Gastrocnemius medialis (tissue), 4 donors: ENCODE results near the gene STX12. TPM values are rescaled to one million over a fixed set of nuclear protein-coding genes. Genes with fewer than 3 reads are reported as not detected.

Source experiments
- ATAC-seq, 2 donors: fragments of 150-250 bp; one replicate each; pipeline ENCODE4 v1.9.1; 2016
- DNase-seq, 2 donors: peaks; one replicate each; pipeline ENCODE4 v3.0.0-alpha.2; 2019
- H3K27ac ChIP-seq, 4 donors: fragments of 200-600 bp; sonication (generic); 1 replicate in 1 of 4; 2 replicates in 3 of 4; pipeline ENCODE4 v1.5.1; 2016 to 2018; ENCODE audit warnings: mild to moderate bottlenecking in 2 of 4, moderate library complexity in 1 of 4
- H3K27me3 ChIP-seq, 3 donors: fragments of 200-600 bp; sonication (generic) in 2 of 3; 1 replicate in 1 of 3; 2 replicates in 2 of 3; pipeline versions ENCODE4 v1.5.1 to v1.6.0; 2016 to 2019; ENCODE audit warnings: mild to moderate bottlenecking in 1 of 3, moderate library complexity in 1 of 3
- H3K36me3 ChIP-seq, 2 donors: fragments of 200-600 bp; sonication (generic) in 1 of 2; one replicate each; pipeline ENCODE4 v1.5.1; 2017 to 2018
- H3K4me1 ChIP-seq, 2 donors: fragments of 200-600 bp; sonication (generic) in 1 of 2; one replicate each; pipeline ENCODE4 v1.5.1; 2016 to 2017; ENCODE audit warnings: mild to moderate bottlenecking in 2 of 2
- H3K4me3 ChIP-seq, 4 donors: fragments of 200-600 bp; sonication (generic) in 3 of 4; 1 replicate in 1 of 4; 2 replicates in 3 of 4; pipeline ENCODE4 v1.5.1; 2016 to 2019; ENCODE audit warnings: mild to moderate bottlenecking in 2 of 4
- H3K9me3 ChIP-seq, 3 donors: fragments of 200-600 bp; sonication (generic) in 2 of 3; 1 replicate in 1 of 3; 2 replicates in 2 of 3; pipeline ENCODE4 v1.5.1; 2016 to 2019
- CTCF ChIP-seq, 5 experiments: fragments of 450-650 bp in 3 of 5; fragments of 200-600 bp in 2 of 5; sonication (generic) in 2 of 5; IDR thresholded peaks in 4 of 5; conservative IDR thresholded peaks in 1 of 5; 1 replicate in 4 of 5; 2 replicates in 1 of 5; pipeline ENCODE4 v1.5.1; 2016 to 2019; ENCODE audit warnings: antibody characterized with exemption in 5 of 5, mild to moderate bottlenecking in 3 of 5, moderate library complexity in 3 of 5
- POLR2A ChIP-seq, 2 donors: fragments of 450-650 bp; IDR thresholded peaks; one replicate each; pipeline ENCODE4 v1.6.1; 2017; ENCODE audit warnings: antibody characterized with exemption in 2 of 2, mild to moderate bottlenecking in 2 of 2, moderate library complexity in 2 of 2
- in situ Hi-C, 4 donors: fragments of 200-750 bp; cut with MboI; loops; one replicate each; pipeline versions ENCODE4 v1.15.0 to v1.8.0; 2017; ENCODE audit warnings: low sequenced_read_pairs in 4 of 4
- intact Hi-C: fragments of 100-400 bp; cut with DNase I; formaldehyde crosslinking; loops from one replicate; pipeline ENCODE4 v1.15.1; 2023; ENCODE audit warnings: low total_unique reads
- total RNA-seq, 4 donors: library from RNA; depleted of rRNA; stranded (reverse); fragments of >200 nt; gene quantifications; one replicate each; pipeline versions ENCODE4 v1.1.0 to v1.2.3, GENCODE V29; 2016

Gene STX12
- total RNA-seq, 4 donors from 2014 or later = 19.2 to 71.6 (median 31.2) TPM

GRCh38 chr1:27832762-27833161, 59.7 kb downstream of the STX12 start:
- H3K36me3 ChIP-seq = peaks cover 0 to 25% of the 10 kb centered on the region in 2 donors
- ATAC-seq (no peak), DNase-seq (no peak)
- no peak overlapping the region for H3K4me3 ChIP-seq
- no peaks in the 10 kb centered on the region for H3K27me3 ChIP-seq
- intact Hi-C loops = loop anchor here (5.0 kb wide), 2 partner anchors 60 to 675 kb away; partner anchors contain the start of genes SLC9A1 and STX12
- no peak for TF ChIP-seq POLR2A (IDR thresholded peaks at IDR 0.05)
- TF ChIP-seq CTCF (IDR thresholded peaks at IDR 0.05 in 4 of 5, conservative IDR thresholded peaks at IDR 0.05 in 1 of 5) = no peak
- in situ Hi-C loops = no loop called here
- no peaks in the 10 kb centered on the region for H3K9me3 ChIP-seq
- H3K27ac ChIP-seq = no peak overlapping the region
- H3K4me1 ChIP-seq = peaks cover 20 to 38% of the 10 kb centered on the region in 2 donors

GRCh38 chr1:27833470-27833869, 60.5 kb downstream of the STX12 start:
- intact Hi-C loops (loop anchor here (5.0 kb wide), 2 partner anchors 61 to 676 kb away; partner anchors contain the start of genes SLC9A1 and STX12), in situ Hi-C loops (no loop called here)
- TF ChIP-seq POLR2A (IDR thresholded peaks at IDR 0.05) (no peak), CTCF (IDR thresholded peaks at IDR 0.05 in 4 of 5, conservative IDR thresholded peaks at IDR 0.05 in 1 of 5) (no peak)

GRCh38 chr1:27835046-27835445, 62.0 kb downstream of the STX12 start:
- no peaks in the 10 kb centered on the region for H3K9me3 ChIP-seq
- intact Hi-C loops = no loop called here
- H3K4me1 ChIP-seq = peaks cover 20 to 35% of the 10 kb centered on the region in 2 donors
- no peak for TF ChIP-seq POLR2A (IDR thresholded peaks at IDR 0.05)
- TF ChIP-seq CTCF (IDR thresholded peaks at IDR 0.05 in 4 of 5, conservative IDR thresholded peaks at IDR 0.05 in 1 of 5) = no peak
- no peaks in the 10 kb centered on the region for H3K27me3 ChIP-seq
- in situ Hi-C loops = no loop called here
- no peak for DNase-seq
- peaks cover 0 to 34% of the 10 kb centered on the region in 2 donors for H3K36me3 ChIP-seq
- H3K4me3 ChIP-seq = no peak overlapping the region
- no peak overlapping the region for H3K27ac ChIP-seq
- ATAC-seq = no peak

More at GRCh38 chr1:27833470-27833869, 60.5 kb downstream of the STX12 start:
- ATAC-seq (no peak), DNase-seq (no peak)
- Histone ChIP-seq H3K4me1 (peaks cover 20 to 38% of the 10 kb centered on the region in 2 donors), H3K36me3 (peaks cover 0 to 25% of the 10 kb centered on the region in 2 donors), H3K9me3 (no peaks in the 10 kb centered on the region), H3K4me3 (no peak overlapping the region), H3K27me3 (no peaks in the 10 kb centered on the region), H3K27ac (no peak overlapping the region)

- Histone ChIP-seq H3K9me3 (no peaks in the 10 kb centered on the region), H3K4me3 (no peak overlapping the region), H3K27ac (peak overlapping the region in 1 of 4 donors; percentile 14), H3K27me3 (no peaks in the 10 kb centered on the region), H3K4me1 (peaks cover 20 to 35% of the 10 kb centered on the region in 2 donors), H3K36me3 (peaks cover 0 to 34% of the 10 kb centered on the region in 2 donors)
- ATAC-seq (no peak), DNase-seq (no peak)
- TF ChIP-seq POLR2A (IDR thresholded peaks at IDR 0.05) (no peak), CTCF (IDR thresholded peaks at IDR 0.05 in 4 of 5, conservative IDR thresholded peaks at IDR 0.05 in 1 of 5) (no peak)
- intact Hi-C loops (no loop called here), in situ Hi-C loops (no loop called here)
These were observed 62.5 kb downstream of the STX12 start for GRCh38 chr1:27835501-27835900.

GRCh38 chr1:27849951-27850350, 76.9 kb downstream of the STX12 start:
- Histone ChIP-seq H3K9me3 (no peaks in the 10 kb centered on the region), H3K27ac (no peak overlapping the region), H3K27me3 (no peaks in the 10 kb centered on the region), H3K36me3 (peaks cover 0 to 60% of the 10 kb centered on the region in 2 donors), H3K4me1 (no peaks in the 10 kb centered on the region), H3K4me3 (no peak overlapping the region)
- in situ Hi-C loops = loop anchor here in 1 of 4 donors (25.0 kb wide), 1 partner anchor 137 kb away; no protein-coding TSS in a partner anchor
- intact Hi-C loops = no loop called here
- DNase-seq (no peak), ATAC-seq (no peak)
- no peak for TF ChIP-seq POLR2A (IDR thresholded peaks at IDR 0.05)
- no peak for TF ChIP-seq CTCF (IDR thresholded peaks at IDR 0.05 in 4 of 5, conservative IDR thresholded peaks at IDR 0.05 in 1 of 5)
